A673 (cell line): Measurements from ENCODE around the gene SSB. TPM values are rescaled to one million over a fixed set of nuclear protein-coding genes. Genes with fewer than 3 reads are reported as not detected.

Experiments used
- BruUV-seq: library from RNA; stranded (reverse); fragments of 400-500 nt; replicated peaks from 2 replicates; lab custom pipeline; 2021; lab: Mats Ljungman, UMichigan
- CTCF ChIA-PET: fragments of 300-600 bp; sonication (Branson Sonifier 250); formaldehyde crosslinking; loops from one replicate; lab custom pipeline; 2022; ENCODE audit warnings: antibody characterized with exemption; lab: Charles Lee
- POLR2A ChIA-PET: fragments of 300-600 bp; sonication (Branson Sonifier 250); formaldehyde crosslinking; loops from one replicate; lab custom pipeline; 2022; ENCODE audit warnings: antibody characterized with exemption; ENCODE audit not compliant: low non-redundant PET; lab: Charles Lee
- DNase-seq: peaks from one replicate; pipeline ENCODE4 v3.0.0-alpha.2; 2015; ENCODE audit warnings: low spot score
- H3K27ac ChIP-seq: fragments of 200-600 bp; sonication (generic); 2 replicates; pipeline ENCODE4 v1.5.1; 2016; ENCODE audit warnings: mixed run types, low read depth, mild to moderate bottlenecking, mixed read lengths, antibody characterized with exemption, low read length; ENCODE audit not compliant: poor library complexity, severe bottlenecking
- H3K27me3 ChIP-seq: fragments of 200-600 bp; sonication (generic); replicated peaks from 2 replicates; pipeline ENCODE4 v1.6.1; 2017; ENCODE audit warnings: mixed run types, low read depth, mild to moderate bottlenecking, mixed read lengths, antibody characterized with exemption, low read length; ENCODE audit not compliant: insufficient read depth, poor library complexity
- H3K36me3 ChIP-seq: fragments of 200-600 bp; sonication (generic); 2 replicates; pipeline ENCODE4 v1.6.1; 2016; ENCODE audit warnings: mixed run types, mild to moderate bottlenecking, mixed read lengths, antibody characterized with exemption, low read length; ENCODE audit not compliant: insufficient read depth, poor library complexity, severe bottlenecking
- H3K4me1 ChIP-seq: fragments of 200-600 bp; sonication (generic); 2 replicates; pipeline ENCODE4 v1.6.1; 2017; ENCODE audit warnings: mixed run types, mild to moderate bottlenecking, mixed read lengths, antibody characterized with exemption, low read length; ENCODE audit not compliant: insufficient read depth, poor library complexity, severe bottlenecking
- H3K4me3 ChIP-seq: fragments of 200-600 bp; sonication (generic); 2 replicates; pipeline ENCODE4 v1.5.1; 2016; ENCODE audit warnings: low read depth, mixed run types, mild to moderate bottlenecking, mixed read lengths, low read length; ENCODE audit not compliant: poor library complexity, severe bottlenecking
- H3K9me3 ChIP-seq: fragments of 200-600 bp; sonication (generic); 2 replicates; pipeline ENCODE4 v1.6.1; 2016; ENCODE audit warnings: mixed run types, low read depth, mild to moderate bottlenecking, mixed read lengths, antibody characterized with exemption, low read length; ENCODE audit not compliant: poor library complexity, severe bottlenecking
- CTCF ChIP-seq: fragments of 300-800, 200-600 bp; sonication (generic); conservative IDR thresholded peaks from 2 replicates; pipeline ENCODE4 v1.5.1; 2017; ENCODE audit warnings: low read depth, mild to moderate bottlenecking, antibody characterized with exemption, low read length, moderate library complexity, mixed read lengths
- EZH2 ChIP-seq: fragments of 200-600 bp; sonication (generic); IDR thresholded peaks from 2 replicates; pipeline ENCODE4 v1.6.1; 2017; ENCODE audit warnings: borderline replicate concordance, low read depth, mild to moderate bottlenecking, mixed read lengths, antibody characterized with exemption, low read length; ENCODE audit not compliant: poor library complexity, severe bottlenecking
- intact Hi-C: fragments of 100-400 bp; cut with micrococcal nuclease; formaldehyde crosslinking; loops from one replicate; pipeline ENCODE4 v1.10.0; 2022; ENCODE audit not compliant: unreplicated experiment
- total RNA-seq: library from RNA; stranded (reverse); gene quantifications from 2 replicates; pipeline ENCODE4 v1.2.3, GENCODE V29; 2021

SSB gene
- total RNA-seq, 1 experiment from 2014 or later, result 231 TPM

GRCh38 chr2:169772651-169773050 is 26.0 kb upstream of the SSB start:
- TF ChIP-seq CTCF, result no peak
- no peak for TF ChIP-seq EZH2
- H3K27ac ChIP-seq, result no peak overlapping the region
- no peaks in the 10 kb centered on the region for H3K27me3 ChIP-seq
- intact Hi-C loops, result no loop called here
- CTCF ChIA-PET, result no interaction called here
- H3K36me3 ChIP-seq, result no peaks in the 10 kb centered on the region
- H3K4me3 ChIP-seq, result no peak overlapping the region
- POLR2A ChIA-PET, result no interaction called here
- no peaks in the 10 kb centered on the region for H3K4me1 ChIP-seq
- DNase-seq, result no peak
- no peaks in the 10 kb centered on the region for H3K9me3 ChIP-seq
- no TSS peak for BruUV-seq

DNA sequence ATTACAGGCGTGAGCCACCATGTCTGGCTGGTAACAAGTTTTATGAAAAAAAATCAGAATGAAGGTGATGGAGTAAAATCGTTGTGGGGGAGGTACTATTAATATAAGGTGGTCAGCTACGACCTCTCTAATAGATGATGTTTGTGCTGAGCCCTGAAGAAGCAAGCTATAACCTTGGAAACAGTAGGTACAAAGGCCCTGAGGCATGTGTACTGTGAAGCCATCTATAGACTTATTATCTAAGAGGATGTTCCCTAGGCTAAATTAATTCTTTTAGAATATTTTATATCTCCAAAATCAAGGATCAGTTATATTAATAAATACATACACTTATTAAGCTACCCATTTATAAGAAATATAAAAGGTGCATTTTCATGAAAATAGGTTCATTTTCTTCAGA is 23.3 kb upstream of the SSB start:
- Histone ChIP-seq H3K27ac (no peak overlapping the region), H3K36me3 (no peaks in the 10 kb centered on the region), H3K27me3 (no peaks in the 10 kb centered on the region), H3K4me1 (no peaks in the 10 kb centered on the region), H3K4me3 (no peak overlapping the region), H3K9me3 (no peaks in the 10 kb centered on the region)
- POLR2A ChIA-PET, result interaction anchor here (0.6 to 0.7 kb wide), 2 partner anchors 156 to 323 kb away, joined by 9 to 10 read pairs; no protein-coding TSS in a partner anchor
- no TSS peak for BruUV-seq
- intact Hi-C loops, result no loop called here
- no peak for DNase-seq
- CTCF ChIA-PET, result no interaction called here
- TF ChIP-seq EZH2 (no peak), CTCF (no peak)

DNA sequence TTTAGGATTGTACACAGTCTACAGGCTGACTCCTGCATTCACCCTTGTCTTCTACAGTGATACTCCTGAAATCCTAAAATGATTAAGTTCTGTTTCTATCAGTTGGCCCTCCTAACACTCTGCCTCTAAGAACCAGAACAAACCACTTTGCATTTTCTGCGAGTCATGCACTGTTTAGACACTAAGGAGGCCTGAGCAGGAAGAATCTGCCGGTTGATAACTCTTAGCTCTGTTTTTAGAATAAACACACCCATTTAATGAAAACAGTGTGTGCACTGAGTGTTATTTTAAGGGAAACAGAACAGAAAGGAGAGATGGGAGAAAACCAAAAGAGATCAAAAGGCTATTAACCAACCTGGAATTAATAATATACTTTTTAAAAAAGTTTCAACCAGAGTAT is 22.9 kb upstream of the SSB start:
- DNase-seq, result no peak
- Histone ChIP-seq H3K4me1 (no peaks in the 10 kb centered on the region), H3K36me3 (no peaks in the 10 kb centered on the region), H3K9me3 (no peaks in the 10 kb centered on the region), H3K4me3 (no peak overlapping the region), H3K27ac (no peak overlapping the region), H3K27me3 (no peaks in the 10 kb centered on the region)
- POLR2A ChIA-PET, result interaction anchor here (0.6 to 0.7 kb wide), 2 partner anchors 156 to 324 kb away, joined by 9 to 10 read pairs; no protein-coding TSS in a partner anchor
- CTCF ChIA-PET, result no interaction called here
- no peak for TF ChIP-seq EZH2
- no peak for TF ChIP-seq CTCF
- intact Hi-C loops, result no loop called here
- BruUV-seq, result no TSS peak
